Tongue (tissue), 2 donors: Measurements from ENCODE around the gene MTMR12. TPM values are rescaled to one million over a fixed set of nuclear protein-coding genes. Genes with fewer than 3 reads are reported as not detected.
A peak's percentile ranks its signal among the peaks of the same experiment; 100 is the strongest.
"Not testable (repeated sequence)": the region's sequence is repeated elsewhere in the genome, so short reads cannot be mapped to it uniquely, and the experiment has no call there.

Experiments
- DNase-seq: peaks from one replicate; pipeline ENCODE4 v3.0.0-alpha.2; 2015
- total RNA-seq: library from RNA; depleted of rRNA; stranded (reverse); fragments of >200 nt; gene quantifications from one replicate; pipeline ENCODE4 v1.2.3, GENCODE V29; 2014

Gene MTMR12
- total RNA-seq, 1 donor from 2014 or later = 26.0 TPM

GRCh38 chr5:32297181-32298058, 15.3 kb downstream of the MTMR12 start:
- DNase-seq = no peak

GRCh38 chr5:32295966-32296772, 16.6 kb downstream of the MTMR12 start:
- DNase-seq = not testable (repeated sequence)

GRCh38 chr5:32291591-32291990, 21.1 kb downstream of the MTMR12 start:
- DNase-seq = no peak

GRCh38 chr5:32290922-32291321, 21.8 kb downstream of the MTMR12 start:
- no peak for DNase-seq

GRCh38 chr5:32290501-32290900, 22.2 kb downstream of the MTMR12 start:
- not testable (repeated sequence) for DNase-seq

- DNase-seq = not testable (repeated sequence)
These were observed 22.8 kb downstream of the MTMR12 start for GRCh38 chr5:32289986-32290385.

GRCh38 chr5:32288135-32288534, 24.6 kb downstream of the MTMR12 start:
- not testable (repeated sequence) for DNase-seq

- DNase-seq = not testable (repeated sequence)
These were observed 25.2 kb downstream of the MTMR12 start for GRCh38 chr5:32287525-32287924.

- DNase-seq = no peak
These were observed 27.1 kb downstream of the MTMR12 start for GRCh38 chr5:32285510-32286138.

- DNase-seq = no peak
These were observed 29.0 kb downstream of the MTMR12 start for GRCh38 chr5:32283539-32284377.

GRCh38 chr5:32283061-32283460, 29.7 kb downstream of the MTMR12 start:
- DNase-seq = no peak

- DNase-seq = no peak
These were observed 30.1 kb downstream of the MTMR12 start for GRCh38 chr5:32282633-32283032.

GRCh38 chr5:32281378-32282133, 31.2 kb downstream of the MTMR12 start:
- not testable (repeated sequence) for DNase-seq

- DNase-seq = no peak
These were observed 32.1 kb downstream of the MTMR12 start for GRCh38 chr5:32280656-32281081.

- DNase-seq = no peak
These were observed 33.0 kb downstream of the MTMR12 start for GRCh38 chr5:32279786-32280185.

- DNase-seq = no peak
These were observed 33.5 kb downstream of the MTMR12 start for GRCh38 chr5:32279223-32279622.

GRCh38 chr5:32278406-32278805, 34.3 kb downstream of the MTMR12 start:
- no peak for DNase-seq

GRCh38 chr5:32277798-32278197, 34.9 kb downstream of the MTMR12 start:
- no peak for DNase-seq

GRCh38 chr5:32276173-32276853, 36.4 kb downstream of the MTMR12 start:
- peak; percentile 80 for DNase-seq

- no peak for DNase-seq
These were observed 37.4 kb downstream of the MTMR12 start for GRCh38 chr5:32275396-32275741.
